ENCODE results near the gene EIF2B5. TPM values are rescaled to one million over a fixed set of nuclear protein-coding genes. Genes with fewer than 3 reads are reported as not detected.

EIF2B5 gene
- total RNA-seq, 6 experiments from 2014 or later, result 27.5 to 33.1 (median 31.4) TPM

DNA sequence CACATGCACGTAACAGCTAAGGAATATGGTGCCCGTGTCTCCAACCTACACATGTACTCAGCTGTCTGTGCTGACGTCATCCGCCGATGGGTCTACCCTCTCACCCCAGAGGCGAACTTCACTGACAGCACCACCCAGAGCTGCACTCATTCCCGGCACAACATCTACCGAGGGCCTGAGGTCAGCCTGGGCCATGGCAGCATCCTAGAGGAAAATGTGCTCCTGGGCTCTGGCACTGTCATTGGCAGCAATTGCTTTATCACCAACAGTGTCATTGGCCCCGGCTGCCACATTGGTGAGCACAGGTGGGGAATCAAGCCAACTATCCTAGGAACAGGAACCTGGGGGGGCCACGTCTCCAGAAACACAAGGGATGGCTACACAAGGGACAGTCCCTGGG, 5.3 kb downstream of the EIF2B5 start:
- no peak overlapping the region for H3K27ac Mint-ChIP-seq
- H3K4me1 Mint-ChIP-seq (ENCODE audit: low read depth), result peaks cover 23% of the 10 kb centered on the region
- H3K4me3 Mint-ChIP-seq, result no peak overlapping the region

DNA sequence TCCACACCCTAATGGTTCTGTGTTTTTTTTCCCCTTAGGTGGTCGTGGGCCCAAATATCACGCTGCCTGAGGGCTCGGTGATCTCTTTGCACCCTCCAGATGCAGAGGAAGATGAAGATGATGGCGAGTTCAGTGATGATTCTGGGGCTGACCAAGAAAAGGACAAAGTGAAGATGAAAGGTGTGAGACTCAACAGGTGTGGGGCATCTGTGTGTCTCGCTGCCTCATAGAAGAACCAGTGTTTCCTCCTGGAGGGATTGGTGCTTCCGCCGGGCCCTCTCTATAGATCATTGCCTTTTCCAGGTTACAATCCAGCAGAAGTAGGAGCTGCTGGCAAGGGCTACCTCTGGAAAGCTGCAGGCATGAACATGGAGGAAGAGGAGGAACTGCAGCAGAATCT, 7.0 kb downstream of the EIF2B5 start:
- TF ChIP-seq, protein P1, sequence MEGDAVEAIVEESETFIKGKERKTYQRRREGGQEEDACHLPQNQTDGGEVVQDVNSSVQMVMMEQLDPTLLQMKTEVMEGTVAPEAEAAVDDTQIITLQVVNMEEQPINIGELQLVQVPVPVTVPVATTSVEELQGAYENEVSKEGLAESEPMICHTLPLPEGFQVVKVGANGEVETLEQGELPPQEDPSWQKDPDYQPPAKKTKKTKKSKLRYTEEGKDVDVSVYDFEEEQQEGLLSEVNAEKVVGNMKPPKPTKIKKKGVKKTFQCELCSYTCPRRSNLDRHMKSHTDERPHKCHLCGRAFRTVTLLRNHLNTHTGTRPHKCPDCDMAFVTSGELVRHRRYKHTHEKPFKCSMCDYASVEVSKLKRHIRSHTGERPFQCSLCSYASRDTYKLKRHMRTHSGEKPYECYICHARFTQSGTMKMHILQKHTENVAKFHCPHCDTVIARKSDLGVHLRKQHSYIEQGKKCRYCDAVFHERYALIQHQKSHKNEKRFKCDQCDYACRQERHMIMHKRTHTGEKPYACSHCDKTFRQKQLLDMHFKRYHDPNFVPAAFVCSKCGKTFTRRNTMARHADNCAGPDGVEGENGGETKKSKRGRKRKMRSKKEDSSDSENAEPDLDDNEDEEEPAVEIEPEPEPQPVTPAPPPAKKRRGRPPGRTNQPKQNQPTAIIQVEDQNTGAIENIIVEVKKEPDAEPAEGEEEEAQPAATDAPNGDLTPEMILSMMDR (IDR thresholded peaks at IDR 0.05), result no peak
- H3K27ac Mint-ChIP-seq, result no peak overlapping the region
- H3K27me3 Mint-ChIP-seq (ENCODE audit: insufficient read depth), result no peaks in the 10 kb centered on the region
- H3K4me1 Mint-ChIP-seq (ENCODE audit: low read depth), result peaks cover 9% of the 10 kb centered on the region
- H3K4me3 Mint-ChIP-seq, result no peak overlapping the region
- no peak for DNase-seq
- H3K9me3 Mint-ChIP-seq, result no peaks in the 10 kb centered on the region
- H3K36me3 Mint-ChIP-seq (ENCODE audit: low read depth), result peaks cover 33% of the 10 kb centered on the region

More for the DNA sequence above, 5.3 kb downstream of the EIF2B5 start:
- no peaks in the 10 kb centered on the region for H3K9me3 Mint-ChIP-seq
- no peaks in the 10 kb centered on the region for H3K27me3 Mint-ChIP-seq (ENCODE audit: insufficient read depth)
- TF ChIP-seq, protein P1 (IDR thresholded peaks at IDR 0.05), result no peak
- peaks cover 34% of the 10 kb centered on the region for H3K36me3 Mint-ChIP-seq (ENCODE audit: low read depth)
- DNase-seq, result no peak

DNA sequence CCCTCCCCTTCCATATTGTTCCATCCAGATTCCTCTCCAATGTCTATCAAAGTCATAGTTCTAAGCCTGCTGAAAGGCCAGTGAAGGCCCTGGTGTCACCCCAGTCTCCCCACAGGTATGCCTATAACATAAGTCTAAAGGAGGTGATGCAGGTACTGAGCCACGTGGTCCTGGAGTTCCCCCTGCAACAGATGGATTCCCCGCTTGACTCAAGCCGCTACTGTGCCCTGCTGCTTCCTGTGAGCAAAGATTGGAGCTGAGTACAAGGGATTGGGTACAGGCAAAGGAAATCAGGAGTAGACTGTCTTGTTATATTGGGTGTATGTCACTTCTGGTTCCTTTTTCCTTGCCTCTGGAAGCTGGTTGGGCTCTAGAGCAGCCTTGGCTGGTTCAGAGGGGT, 8.2 kb downstream of the EIF2B5 start:
- Mint-ChIP-seq H3K36me3 (ENCODE audit: low read depth) (peaks cover 24% of the 10 kb centered on the region), H3K9me3 (no peaks in the 10 kb centered on the region), H3K27me3 (ENCODE audit: insufficient read depth) (no peaks in the 10 kb centered on the region), H3K4me3 (no peak overlapping the region), H3K4me1 (ENCODE audit: low read depth) (no peaks in the 10 kb centered on the region), H3K27ac (no peak overlapping the region)
- TF ChIP-seq, protein P1 (IDR thresholded peaks at IDR 0.05), result no peak
- no peak for DNase-seq

DNA sequence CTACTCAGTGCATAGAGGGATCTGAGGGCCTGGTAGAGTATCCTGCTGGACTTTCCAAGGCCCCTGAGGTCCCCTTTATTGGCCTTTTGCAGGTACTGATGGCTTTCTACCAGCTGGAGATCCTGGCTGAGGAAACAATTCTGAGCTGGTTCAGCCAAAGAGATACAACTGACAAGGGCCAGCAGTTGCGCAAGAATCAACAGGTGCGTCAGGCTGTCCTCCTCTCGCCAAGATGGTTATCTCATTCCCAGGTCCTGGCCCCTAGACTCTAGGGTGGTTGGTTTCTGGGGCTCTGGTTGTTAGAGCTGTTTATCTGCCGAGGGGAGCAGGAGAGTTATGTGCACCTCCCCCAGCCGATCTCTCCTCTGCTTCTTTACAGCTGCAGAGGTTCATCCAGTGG, 9.3 kb downstream of the EIF2B5 start:
- no peaks in the 10 kb centered on the region for H3K27me3 Mint-ChIP-seq (ENCODE audit: insufficient read depth)
- no peaks in the 10 kb centered on the region for H3K9me3 Mint-ChIP-seq
- H3K36me3 Mint-ChIP-seq (ENCODE audit: low read depth), result peaks cover 24% of the 10 kb centered on the region
- DNase-seq, result no peak
- H3K27ac Mint-ChIP-seq, result no peak overlapping the region
- TF ChIP-seq, protein P1 (IDR thresholded peaks at IDR 0.05), result no peak
- no peak overlapping the region for H3K4me3 Mint-ChIP-seq
- H3K4me1 Mint-ChIP-seq (ENCODE audit: low read depth), result no peaks in the 10 kb centered on the region; the same call in 1 of the 2 replicates

DNA sequence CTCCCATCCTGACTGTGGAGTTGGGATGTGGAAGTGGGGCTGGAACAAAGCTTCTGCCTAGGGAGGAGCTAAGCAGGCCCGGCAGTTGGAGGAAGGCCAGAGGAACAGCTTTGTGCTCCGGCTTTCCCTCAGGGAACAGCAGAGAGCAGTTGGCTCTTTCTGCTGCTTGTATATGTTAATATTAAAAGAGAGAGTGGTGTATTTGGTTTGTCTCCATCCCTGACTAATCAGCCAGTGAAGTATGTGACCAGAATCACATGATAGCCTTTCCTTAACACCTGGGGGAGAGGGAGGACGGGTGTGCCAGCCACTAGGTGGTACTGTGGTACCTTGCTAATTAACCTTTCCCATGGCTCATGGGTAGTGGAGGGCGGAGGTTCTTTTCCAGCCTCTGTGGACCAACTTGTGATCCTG, 10.0 kb downstream of the EIF2B5 start:
- Mint-ChIP-seq H3K9me3 (no peaks in the 10 kb centered on the region), H3K27ac (no peak overlapping the region; the same call in 1 of the 2 replicates), H3K36me3 (ENCODE audit: low read depth) (peaks cover 21% of the 10 kb centered on the region), H3K4me3 (no peak overlapping the region), H3K27me3 (ENCODE audit: insufficient read depth) (no peaks in the 10 kb centered on the region), H3K4me1 (ENCODE audit: low read depth) (no peaks in the 10 kb centered on the region; the same call in 1 of the 2 replicates)
- peak; percentile 38 for DNase-seq
- TF ChIP-seq, protein P1 (IDR thresholded peaks at IDR 0.05), result peak; percentile 75
